Right forelimb (tissue), 1 donor: ENCODE measurements around the gene MUC21.
"Not testable (repeated sequence)": the region's sequence is repeated elsewhere in the genome, so short reads cannot be mapped to it uniquely, and the experiment has no call there.

Source experiments
- DNase-seq: peaks from one replicate; pipeline ENCODE4 v3.0.0-alpha.2; 2018

Gene MUC21

GRCh38 chr6:30983439-30983838 lies at the start of gene MUC21:
Gene MUC21, plus strand, starts transcription at chr6:30983718. Its CDS starts 241 bp downstream, at chr6:30983959.
- no peak for DNase-seq

- no peak for DNase-seq
These were observed 48.5 kb upstream of the MUC21 start for GRCh38 chr6:30935018-30935417.

DNA sequence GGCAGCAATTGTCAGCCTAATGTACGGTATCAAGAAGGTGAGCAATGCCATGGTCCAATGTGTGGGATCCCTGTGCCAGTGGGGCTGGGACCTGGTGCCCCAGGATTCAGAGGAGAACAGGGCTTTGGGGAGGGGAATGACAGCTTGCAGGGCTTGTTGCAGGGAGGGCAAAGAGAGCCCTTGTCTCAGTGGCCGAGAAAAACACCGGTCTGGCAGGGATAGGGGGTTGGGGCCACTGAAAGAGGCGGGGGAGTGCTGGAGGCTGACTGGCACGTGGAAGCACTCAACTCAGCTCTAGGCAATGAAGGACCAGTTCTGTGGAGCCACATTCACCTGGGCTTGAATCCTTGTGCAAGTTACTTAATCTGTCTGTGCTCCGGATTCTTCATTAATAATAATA lies 46.3 kb upstream of the MUC21 start:
- DNase-seq: no peak

DNA sequence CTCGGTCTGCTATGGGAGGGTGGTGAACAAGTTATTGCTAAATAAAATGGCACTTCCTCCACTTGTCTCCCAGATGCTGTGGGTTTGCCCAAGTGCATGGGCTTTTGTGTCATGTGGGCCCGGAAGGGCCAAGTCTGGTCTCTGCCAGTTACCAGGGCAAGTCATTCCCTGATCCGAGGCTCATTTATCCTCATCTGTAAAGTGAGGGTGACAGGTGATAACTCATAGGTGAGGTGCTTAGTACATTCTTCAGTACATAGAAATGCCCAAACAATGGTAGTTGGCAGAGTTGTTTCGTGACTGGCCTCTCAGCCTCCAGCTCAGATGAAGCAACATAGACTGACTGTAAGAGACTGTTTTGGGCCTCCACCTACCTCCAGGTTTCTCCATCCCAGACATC lies 44.8 kb upstream of the MUC21 start:
- no peak for DNase-seq

DNA sequence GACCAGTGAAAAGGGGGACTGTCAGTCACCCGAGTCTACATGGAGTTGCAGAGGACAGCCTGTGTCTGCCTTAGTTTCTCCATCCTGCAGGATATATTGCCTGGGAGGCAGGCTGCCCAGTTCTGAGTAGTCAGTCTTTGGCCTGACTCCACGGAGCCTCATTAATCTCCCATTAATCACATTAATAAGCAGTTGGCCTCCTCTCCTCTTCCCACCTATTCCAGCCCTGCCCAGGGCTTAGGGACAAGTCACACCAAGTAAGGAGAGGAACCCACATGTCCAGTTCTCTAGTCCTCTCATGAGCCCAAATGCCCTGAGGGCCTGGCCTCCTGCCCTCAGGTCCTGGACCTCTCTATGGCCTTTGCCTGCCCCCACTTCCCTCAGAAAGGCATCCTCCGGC lies 44.0 kb upstream of the MUC21 start:
- no peak for DNase-seq

DNA sequence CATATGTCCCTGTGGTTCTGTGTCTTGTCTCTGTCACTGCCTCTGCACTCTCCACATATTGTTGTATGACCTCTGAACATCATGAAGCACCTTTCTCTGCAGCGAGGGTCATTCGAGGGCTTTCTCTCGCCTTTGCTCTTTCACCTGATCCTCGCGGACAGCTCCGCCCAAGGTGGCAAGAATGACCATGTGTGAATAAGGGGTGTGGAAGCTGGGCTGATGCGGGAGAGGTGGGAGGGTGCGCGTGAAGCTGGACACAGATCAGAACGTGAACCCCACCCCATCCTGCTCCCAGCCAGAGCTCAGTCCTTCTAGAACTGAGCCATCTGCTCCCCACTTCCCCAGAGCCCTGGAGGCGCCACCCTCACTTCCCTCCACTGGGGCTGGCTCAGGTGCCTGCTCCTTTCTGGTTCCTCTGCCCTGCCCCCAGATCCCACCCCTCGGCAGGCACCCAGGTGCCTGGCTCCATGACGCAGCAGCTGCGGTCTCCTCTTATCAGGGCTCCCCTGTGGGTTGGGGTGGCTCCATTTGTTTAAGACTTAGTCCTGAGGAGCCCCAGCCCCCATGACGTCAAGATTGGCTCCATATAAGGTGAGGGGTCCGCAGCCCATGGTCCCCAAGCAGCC lies 43.0 kb upstream of the MUC21 start, which contains the start of gene MUCL3:
Gene MUCL3 (plus strand): TSS at position 613 of the 626 bp plus-strand sequence. CDS start 27 bp downstream, outside the sequence.
- no peak for DNase-seq

DNA sequence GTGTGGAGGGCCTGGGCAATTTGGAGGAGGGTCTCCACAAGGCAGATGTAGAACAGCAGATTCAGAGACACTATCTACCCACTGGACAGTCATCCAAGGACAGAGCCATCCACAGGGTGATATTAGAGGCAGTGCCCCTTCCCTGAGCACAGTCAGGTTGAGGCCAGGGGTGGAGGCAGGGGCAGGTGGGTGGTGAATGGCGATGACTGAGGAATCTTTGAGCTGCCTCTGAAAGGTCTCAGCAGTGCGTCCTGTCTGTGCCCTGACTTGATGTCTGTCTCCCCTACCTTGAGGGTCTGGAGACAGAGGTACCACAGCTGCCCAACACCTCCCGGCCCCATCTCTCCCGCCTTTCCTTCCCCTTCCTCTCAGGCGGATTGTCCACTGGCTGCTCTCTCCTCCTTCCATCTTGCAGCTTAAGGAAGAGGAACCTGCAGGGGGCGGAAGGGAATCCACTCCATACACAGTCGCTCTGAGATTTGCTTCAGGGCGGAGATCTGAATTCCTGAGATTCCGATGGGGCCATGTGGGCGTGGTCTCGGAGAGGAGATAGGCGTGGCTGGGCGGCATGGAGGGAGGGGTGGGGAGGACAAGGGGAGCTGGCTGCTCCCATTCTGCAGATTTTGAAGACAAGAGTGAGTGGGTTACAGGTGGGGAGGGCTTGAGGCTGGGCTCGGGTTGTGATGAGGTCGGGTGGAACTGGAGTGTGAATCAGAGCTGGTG lies 41.0 kb upstream of the MUC21 start:
- peak; percentile 58 for DNase-seq

DNA sequence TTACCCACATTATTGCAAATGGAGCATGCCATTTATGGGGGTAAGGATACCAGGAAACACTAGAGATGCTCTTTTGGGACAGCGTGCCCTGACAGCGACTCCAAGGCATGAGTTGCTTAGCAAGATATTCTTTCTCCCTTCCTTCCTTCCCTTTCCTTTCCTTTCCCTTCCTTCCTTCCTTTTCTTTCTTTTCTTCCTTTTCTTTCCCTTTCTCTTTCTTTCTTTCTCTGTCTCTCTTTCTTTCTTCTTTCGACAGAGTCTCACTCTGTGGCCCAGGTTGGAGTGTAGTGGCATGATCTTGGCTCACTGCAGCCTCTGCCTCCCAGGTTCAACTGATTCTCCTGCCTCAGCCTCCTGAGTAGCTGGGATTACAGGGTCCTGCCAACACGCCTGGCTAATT lies 39.5 kb upstream of the MUC21 start:
- no peak for DNase-seq

DNA sequence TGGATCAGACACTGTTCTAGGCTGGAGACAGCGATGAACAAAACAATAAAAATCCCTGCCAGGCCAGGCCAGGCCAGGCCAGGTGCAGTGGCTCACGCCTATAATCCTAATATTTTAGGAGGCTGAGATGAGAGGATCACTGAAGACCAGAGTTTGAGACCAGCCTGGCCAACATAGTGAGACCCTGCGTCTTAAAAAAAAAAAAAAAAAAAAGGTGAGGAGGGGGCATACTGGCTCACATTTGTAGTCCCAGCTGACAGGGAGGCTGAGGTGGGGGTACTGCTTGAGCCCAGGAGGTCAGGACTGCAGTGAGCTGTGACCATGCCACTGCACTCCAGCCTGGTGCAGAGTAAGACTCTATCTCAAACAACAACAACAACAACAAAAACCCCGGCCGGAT lies 38.2 kb upstream of the MUC21 start:
- no peak for DNase-seq

DNA sequence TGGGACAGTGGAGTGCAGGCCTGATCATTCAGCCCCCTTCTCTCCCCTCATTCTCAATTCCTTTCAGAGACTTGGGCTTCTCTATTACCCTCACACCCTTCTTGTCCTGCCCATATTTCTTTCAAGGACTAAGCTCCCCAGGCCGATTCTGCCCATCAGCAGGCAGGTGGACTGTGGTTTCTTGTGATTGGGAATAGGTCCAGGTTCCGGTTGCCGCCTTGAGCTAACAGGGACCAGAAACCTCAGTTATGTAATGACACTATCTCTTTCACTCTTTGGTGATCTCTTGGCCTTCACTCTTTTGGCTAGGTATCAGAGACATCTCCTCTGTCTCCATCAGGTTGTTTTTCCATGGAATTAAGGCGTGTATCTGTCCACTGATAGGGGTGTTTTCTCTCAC lies 36.3 kb upstream of the MUC21 start:
- DNase-seq: no peak

DNA sequence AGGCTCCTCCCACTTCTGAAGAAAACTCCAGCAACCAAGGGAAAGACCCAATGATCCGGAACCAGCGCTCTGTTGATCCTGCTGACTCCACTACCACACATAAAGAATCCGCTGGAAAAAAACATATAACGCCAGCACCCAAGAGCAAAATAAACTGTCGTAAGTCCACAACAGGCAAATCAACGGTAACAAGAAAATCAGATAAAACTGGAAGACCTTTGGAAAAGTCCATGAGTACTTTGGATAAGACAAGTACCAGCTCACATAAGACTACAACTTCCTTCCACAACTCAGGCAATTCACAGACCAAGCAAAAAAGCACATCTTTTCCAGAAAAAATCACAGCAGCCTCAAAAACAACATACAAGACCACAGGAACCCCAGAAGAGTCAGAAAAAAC lies 34.7 kb upstream of the MUC21 start:
- no peak for DNase-seq

GRCh38 chr6:30951907-30952469 lies 31.5 kb upstream of the MUC21 start:
- no peak for DNase-seq

DNA sequence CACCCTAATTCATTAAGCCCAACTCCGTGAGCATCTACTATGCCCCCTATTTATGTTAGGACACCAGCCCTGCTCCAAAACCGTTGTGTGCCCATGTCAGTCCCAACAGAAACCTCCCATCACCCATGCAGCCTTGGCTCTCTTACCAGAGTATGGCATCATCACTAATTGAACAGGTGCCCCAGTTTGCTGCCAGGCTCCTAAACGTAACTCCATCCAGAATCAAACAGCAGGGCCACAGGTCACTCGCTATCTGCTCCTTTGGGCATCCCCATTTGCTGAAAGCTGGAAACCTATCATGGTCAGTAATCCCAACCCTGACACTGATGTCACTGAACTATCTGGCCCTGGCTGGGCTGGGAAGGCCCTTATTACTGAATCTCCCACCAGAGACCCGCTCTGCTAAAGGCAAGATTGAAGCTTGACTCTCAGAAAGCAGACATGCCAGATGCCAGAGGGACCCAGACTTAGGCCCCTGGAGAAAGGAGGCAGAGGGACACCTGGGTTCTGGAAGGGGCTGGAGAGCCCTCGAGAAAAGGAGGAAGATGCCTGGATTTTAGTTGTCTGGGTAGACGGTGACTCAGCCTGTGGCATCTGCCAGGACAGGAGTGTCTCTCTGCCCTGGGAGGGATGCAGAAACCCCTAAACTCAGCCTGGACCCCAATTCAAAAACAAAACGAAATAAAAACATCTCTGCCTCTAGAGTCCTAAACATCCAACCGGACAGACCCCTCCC lies 28.7 kb upstream of the MUC21 start:
- DNase-seq: no peak

DNA sequence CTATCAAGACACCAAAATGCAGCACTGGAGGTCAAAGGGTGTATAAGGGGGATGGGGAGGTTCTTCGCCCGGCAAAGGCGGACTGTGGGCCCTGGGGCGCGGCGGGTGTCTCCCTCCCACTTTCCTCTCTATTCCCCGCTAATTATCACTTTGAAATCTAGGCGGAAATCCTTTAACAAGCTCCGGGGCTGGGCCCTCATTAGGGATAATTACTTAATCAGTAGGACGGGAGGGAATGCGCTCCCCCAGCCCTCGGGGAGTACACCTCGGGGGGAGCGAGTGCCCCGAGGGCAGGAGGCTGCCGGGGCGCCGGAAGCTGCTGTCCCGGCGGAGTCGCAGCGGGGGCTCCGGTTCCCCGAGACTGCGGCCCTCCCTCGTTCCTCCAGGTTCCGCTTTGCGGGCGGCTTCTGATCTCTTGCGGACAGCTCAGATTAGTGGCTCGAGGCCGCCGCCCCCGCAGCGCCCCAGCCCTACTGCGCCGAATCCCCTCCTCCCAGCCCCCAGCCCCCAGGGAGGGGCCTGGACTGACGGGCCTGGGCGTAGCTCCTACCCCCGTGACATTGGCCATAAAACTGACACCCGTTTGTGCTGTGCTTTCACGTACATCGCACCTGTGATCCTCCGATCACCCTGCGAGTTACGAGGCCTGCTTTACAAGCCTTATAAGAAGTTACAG lies 28.0 kb upstream of the MUC21 start:
- peak; percentile 54 for DNase-seq

DNA sequence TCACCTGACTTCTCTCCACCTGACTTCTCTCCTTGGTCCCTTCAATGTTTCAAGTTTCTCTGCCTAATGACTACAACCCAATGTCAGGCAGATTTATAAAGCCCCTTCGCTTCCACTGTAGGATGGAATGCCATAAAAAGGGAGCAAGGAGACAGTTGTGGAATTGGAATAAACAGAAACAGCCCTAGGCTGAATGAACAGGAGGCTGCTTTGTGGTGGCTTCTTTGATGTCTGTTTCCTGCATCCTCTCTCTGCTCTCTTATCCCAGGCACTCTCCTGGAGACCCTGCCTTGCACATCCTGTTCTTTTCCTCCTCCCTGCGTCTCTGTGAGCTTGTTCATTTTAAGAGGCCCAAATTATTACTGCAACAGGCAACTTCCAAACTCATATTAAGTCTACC lies 25.8 kb upstream of the MUC21 start:
- DNase-seq: no peak

- DNase-seq: no peak
These were observed 22.4 kb upstream of the MUC21 start for GRCh38 chr6:30960907-30961673.

GRCh38 chr6:30962716-30963115 lies 20.8 kb upstream of the MUC21 start:
- DNase-seq: no peak

DNA sequence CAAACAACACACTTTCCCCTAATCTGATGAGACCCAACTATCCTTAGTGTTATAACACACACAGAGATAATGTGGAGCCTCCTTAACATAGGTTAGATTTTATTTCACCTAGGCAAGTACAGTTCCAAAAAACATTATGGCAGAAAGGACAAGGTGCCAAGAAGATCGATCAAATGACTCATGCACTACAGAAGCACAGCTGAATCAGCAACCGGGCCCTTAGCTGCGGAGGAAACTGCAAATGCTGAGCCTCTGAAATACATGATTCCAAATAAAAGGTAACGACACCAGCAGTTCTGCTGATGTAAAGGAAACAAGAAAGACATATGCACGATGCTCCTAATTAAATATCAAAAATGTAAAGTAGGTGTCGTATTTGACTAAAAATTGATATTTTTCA lies 19.9 kb upstream of the MUC21 start:
- no peak for DNase-seq

DNA sequence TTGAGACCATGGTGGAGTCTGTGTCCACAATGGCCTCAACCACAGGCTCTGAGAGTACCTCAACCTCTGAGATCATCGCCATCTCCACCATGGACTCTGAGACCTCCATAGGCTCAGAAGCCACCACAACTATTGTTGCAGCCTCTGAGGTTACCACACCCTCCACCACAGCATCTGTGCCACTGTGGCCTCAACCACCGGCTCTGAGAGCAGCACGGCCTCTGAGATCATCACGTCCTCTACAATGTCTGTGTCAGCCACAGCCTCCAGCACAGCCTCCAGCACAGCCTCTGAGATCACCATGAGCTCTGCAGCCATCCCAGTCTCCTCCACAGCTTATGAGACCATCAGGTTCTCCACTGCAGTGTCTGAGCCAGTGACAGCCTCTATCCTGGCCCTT lies 19.4 kb upstream of the MUC21 start:
- DNase-seq: no peak

DNA sequence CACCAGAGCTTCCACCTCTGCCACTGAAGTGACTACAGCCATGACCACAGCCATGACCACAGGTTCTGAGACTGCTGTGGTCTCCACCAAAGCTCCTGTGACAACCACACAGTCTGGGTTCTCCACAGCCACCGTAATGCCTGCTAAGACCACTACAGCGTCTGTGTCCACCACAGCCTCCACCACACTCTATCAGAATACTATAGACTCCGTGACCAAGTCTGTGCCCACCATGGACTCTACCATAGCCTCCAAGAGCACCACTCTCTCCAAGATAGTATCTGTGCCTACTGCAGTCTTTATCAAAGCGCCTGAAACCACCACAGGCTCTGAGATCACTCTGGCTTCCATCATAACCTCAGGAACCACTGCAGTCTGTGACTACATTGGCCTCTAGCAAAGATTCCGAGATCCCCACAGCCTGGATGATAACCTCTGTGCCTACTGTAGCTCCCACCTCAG lies 18.3 kb upstream of the MUC21 start:
- DNase-seq: no peak

GRCh38 chr6:30966154-30966553 lies 17.4 kb upstream of the MUC21 start:
- DNase-seq: no peak

DNA sequence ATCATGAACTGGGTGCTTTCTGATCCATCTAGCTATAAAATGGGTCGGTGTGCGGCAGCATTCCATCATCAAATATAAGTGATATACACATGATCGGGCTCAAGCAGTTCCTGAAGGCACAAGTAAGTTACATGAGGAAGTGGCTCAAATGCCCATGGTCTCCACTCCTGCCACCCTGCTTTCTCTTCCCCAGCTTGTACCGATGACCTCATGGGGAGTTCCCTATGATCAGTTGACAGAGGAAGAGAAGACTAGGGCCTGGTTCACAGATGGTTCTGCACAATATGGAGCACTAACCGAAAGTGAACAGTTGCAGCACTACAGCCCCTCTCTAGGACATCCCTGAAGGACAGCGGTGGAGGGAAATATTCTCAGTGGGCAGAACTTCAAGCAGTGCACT lies 14.3 kb upstream of the MUC21 start:
- DNase-seq: not testable (repeated sequence)
